ENCODE results near the gene CPA3. TPM values are rescaled to one million over a fixed set of nuclear protein-coding genes. Genes with fewer than 3 reads are reported as not detected.

Gene CPA3
- total RNA-seq, 1 experiment from 2014 or later = not detected

GRCh38 chr3:148925845-148926244 lies 60.7 kb downstream of the CPA3 start:
- POLR2A ChIA-PET = no interaction called here
- ATAC-seq = no peak
- TF ChIP-seq ESRRA (CRISPR knock-in tag; IDR thresholded peaks at IDR 0.05; ENCODE audit: borderline replicate concordance) (no peak), JUN (CRISPR knock-in tag; IDR thresholded peaks at IDR 0.05) (no peak), SMAD3 (CRISPR knock-in tag; IDR thresholded peaks at IDR 0.05; ENCODE audit: borderline replicate concordance) (no peak), FOXP1 (CRISPR knock-in tag; IDR thresholded peaks at IDR 0.05; ENCODE audit: borderline replicate concordance) (no peak), ARID4B (CRISPR knock-in tag; IDR thresholded peaks at IDR 0.05; ENCODE audit: borderline replicate concordance) (no peak)
- TF ChIP-seq, protein P1, sequence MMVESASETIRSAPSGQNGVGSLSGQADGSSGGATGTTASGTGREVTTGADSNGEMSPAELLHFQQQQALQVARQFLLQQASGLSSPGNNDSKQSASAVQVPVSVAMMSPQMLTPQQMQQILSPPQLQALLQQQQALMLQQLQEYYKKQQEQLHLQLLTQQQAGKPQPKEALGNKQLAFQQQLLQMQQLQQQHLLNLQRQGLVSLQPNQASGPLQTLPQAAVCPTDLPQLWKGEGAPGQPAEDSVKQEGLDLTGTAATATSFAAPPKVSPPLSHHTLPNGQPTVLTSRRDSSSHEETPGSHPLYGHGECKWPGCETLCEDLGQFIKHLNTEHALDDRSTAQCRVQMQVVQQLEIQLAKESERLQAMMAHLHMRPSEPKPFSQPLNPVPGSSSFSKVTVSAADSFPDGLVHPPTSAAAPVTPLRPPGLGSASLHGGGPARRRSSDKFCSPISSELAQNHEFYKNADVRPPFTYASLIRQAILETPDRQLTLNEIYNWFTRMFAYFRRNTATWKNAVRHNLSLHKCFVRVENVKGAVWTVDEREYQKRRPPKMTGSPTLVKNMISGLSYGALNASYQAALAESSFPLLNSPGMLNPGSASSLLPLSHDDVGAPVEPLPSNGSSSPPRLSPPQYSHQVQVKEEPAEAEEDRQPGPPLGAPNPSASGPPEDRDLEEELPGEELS (CRISPR knock-in tag; IDR thresholded peaks at IDR 0.05) = no peak
- H3K27me3 Mint-ChIP-seq (ENCODE audit: low read depth) = no peaks in the 10 kb centered on the region
- H3K27ac Mint-ChIP-seq = no peak overlapping the region
- peaks cover 9% of the 10 kb centered on the region; the same call in 1 of the 2 replicates for H3K9me3 Mint-ChIP-seq
- no peak overlapping the region for H3K4me3 Mint-ChIP-seq
- DNase-seq (ENCODE audit: low spot score) = no peak
- H3K36me3 Mint-ChIP-seq = no peaks in the 10 kb centered on the region
- CTCF ChIA-PET = no interaction called here
- H3K4me1 Mint-ChIP-seq = no peaks in the 10 kb centered on the region

DNA sequence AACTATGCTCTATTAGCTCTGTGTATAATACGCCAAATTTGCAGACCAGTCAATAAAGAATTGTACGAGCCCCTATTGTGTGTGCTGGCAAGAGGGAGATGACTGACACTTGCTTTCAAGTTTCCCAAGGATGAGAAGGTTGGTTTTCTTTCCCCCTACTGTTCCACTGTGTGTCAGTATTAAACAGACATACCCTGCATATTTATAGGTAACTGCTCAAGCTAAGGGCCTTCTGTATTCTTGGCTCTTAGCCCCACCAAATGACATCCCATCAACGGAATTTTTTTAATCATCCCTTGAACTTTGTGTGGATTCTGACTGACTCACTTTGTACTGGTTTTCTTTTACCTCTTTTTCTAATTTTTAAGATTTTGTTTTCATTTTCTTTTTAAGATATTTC lies 65.7 kb downstream of the CPA3 start:
- CTCF ChIA-PET = interaction anchor here (0.6 kb wide), 1 partner anchor 403 kb away, joined by 4 read pairs; no protein-coding TSS in a partner anchor
- peaks cover 6% of the 10 kb centered on the region for H3K4me1 Mint-ChIP-seq
- no peaks in the 10 kb centered on the region for H3K36me3 Mint-ChIP-seq
- POLR2A ChIA-PET = no interaction called here
- DNase-seq (ENCODE audit: low spot score) = no peak
- ATAC-seq = no peak
- H3K4me3 Mint-ChIP-seq = no peak overlapping the region
- H3K27ac Mint-ChIP-seq = no peak overlapping the region
- TF ChIP-seq SOX15 (CRISPR knock-in tag; IDR thresholded peaks at IDR 0.05) (no peak), SMAD4 (CRISPR knock-in tag; IDR thresholded peaks at IDR 0.05) (no peak), ZNF263 (CRISPR knock-in tag; IDR thresholded peaks at IDR 0.05; ENCODE audit: low read depth) (no peak), PRRX2 (CRISPR knock-in tag; IDR thresholded peaks at IDR 0.05) (no peak), SMAD3 (CRISPR knock-in tag; IDR thresholded peaks at IDR 0.05; ENCODE audit: borderline replicate concordance) (no peak), USF1 (CRISPR knock-in tag; IDR thresholded peaks at IDR 0.05) (no peak), ZNF121 (CRISPR knock-in tag; IDR thresholded peaks at IDR 0.05) (no peak), EMX1 (CRISPR knock-in tag; IDR thresholded peaks at IDR 0.05) (no peak), MYBL2 (CRISPR knock-in tag; IDR thresholded peaks at IDR 0.05) (no peak), CBFB (CRISPR knock-in tag; IDR thresholded peaks at IDR 0.05; ENCODE audit: low read depth) (no peak), ZNF138 (CRISPR knock-in tag; conservative IDR thresholded peaks at IDR 0.05) (no peak), ZNF671 (CRISPR knock-in tag; IDR thresholded peaks at IDR 0.05) (no peak), ATF1 (CRISPR knock-in tag; IDR thresholded peaks at IDR 0.05) (no peak), IRF1 (CRISPR knock-in tag; IDR thresholded peaks at IDR 0.05) (no peak), ZNF219 (CRISPR knock-in tag; IDR thresholded peaks at IDR 0.05; ENCODE audit: borderline replicate concordance) (no peak)
- TF ChIP-seq, protein P1 (CRISPR knock-in tag; IDR thresholded peaks at IDR 0.05) = no peak
- TF ChIP-seq, protein P2, sequence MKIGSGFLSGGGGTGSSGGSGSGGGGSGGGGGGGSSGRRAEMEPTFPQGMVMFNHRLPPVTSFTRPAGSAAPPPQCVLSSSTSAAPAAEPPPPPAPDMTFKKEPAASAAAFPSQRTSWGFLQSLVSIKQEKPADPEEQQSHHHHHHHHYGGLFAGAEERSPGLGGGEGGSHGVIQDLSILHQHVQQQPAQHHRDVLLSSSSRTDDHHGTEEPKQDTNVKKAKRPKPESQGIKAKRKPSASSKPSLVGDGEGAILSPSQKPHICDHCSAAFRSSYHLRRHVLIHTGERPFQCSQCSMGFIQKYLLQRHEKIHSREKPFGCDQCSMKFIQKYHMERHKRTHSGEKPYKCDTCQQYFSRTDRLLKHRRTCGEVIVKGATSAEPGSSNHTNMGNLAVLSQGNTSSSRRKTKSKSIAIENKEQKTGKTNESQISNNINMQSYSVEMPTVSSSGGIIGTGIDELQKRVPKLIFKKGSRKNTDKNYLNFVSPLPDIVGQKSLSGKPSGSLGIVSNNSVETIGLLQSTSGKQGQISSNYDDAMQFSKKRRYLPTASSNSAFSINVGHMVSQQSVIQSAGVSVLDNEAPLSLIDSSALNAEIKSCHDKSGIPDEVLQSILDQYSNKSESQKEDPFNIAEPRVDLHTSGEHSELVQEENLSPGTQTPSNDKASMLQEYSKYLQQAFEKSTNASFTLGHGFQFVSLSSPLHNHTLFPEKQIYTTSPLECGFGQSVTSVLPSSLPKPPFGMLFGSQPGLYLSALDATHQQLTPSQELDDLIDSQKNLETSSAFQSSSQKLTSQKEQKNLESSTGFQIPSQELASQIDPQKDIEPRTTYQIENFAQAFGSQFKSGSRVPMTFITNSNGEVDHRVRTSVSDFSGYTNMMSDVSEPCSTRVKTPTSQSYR (CRISPR knock-in tag; IDR thresholded peaks at IDR 0.05) = no peak
- H3K9me3 Mint-ChIP-seq = no peaks in the 10 kb centered on the region
- H3K27me3 Mint-ChIP-seq (ENCODE audit: low read depth) = no peaks in the 10 kb centered on the region
